ENCODE data around the gene ATP1A4. TPM values are rescaled to one million over a fixed set of nuclear protein-coding genes. Genes with fewer than 3 reads are reported as not detected.

Gene ATP1A4
- total RNA-seq, 1 donor from 2014 or later, result 0.19 TPM

DNA sequence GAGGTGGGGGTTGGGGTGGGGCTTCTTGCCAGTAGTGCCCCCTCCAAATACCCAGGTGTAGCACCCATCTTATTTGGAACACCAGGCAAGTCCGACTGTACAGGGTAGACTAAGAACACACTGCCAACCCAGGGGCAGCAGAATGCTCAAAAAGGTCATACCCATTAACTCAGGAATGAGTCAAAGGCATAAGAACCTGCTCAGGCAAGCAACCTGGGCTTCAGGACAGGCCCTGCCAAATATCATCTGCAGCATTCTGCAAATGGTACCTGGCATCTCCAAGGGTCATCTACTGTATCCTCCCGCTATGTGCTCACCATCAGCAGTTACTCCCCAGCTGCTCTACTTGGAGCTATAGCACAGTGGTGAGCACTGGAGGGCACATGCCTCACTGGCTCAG, 73.2 kb downstream of the ATP1A4 start:
- DNase-seq (ENCODE audit: low read depth), result no peak

GRCh38 chr1:160225345-160225744, 73.9 kb downstream of the ATP1A4 start:
- no peak for DNase-seq (ENCODE audit: low read depth)

- DNase-seq (ENCODE audit: low read depth), result peak; percentile 62
Observed at GRCh38 chr1:160226623-160227022, 75.2 kb downstream of the ATP1A4 start.

DNA sequence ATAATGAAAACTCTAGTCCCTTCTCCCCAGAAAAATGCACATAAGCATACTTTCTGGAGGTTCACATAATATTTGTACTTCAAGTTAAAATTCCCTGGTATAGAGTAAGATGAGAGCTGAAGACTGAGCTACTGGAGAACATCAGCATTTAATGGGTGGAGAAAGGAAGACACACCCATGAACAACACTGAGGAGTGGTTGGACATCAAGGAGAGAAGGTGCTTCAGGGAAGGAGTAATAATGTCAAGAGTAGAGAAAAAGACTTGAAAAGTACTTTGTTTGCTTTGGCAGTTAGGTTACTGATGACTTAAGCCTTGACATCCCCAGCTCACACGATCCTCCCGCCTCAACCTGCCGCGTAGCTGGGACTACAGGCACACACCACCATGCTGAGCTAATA, 75.6 kb downstream of the ATP1A4 start:
- no peak for DNase-seq (ENCODE audit: low read depth)

DNA sequence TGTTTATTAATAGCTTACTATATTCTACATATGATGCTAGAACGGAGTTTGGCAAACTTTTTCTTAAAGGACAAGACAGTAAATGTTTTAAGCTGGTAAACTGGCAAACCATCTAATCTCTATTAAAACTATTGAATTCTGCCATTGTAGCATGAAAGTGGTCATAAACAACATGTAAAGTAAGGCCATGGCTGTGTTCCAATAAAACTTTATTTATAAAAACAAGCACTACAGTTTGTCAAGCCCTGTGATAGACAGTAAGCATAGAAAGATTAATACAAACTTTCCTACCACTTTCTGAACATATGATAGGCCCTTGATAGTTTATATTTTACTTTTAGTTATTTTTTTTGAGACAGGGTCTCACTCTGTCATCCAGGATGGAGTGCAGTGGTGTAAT, 76.2 kb downstream of the ATP1A4 start:
- no peak for DNase-seq (ENCODE audit: low read depth)

GRCh38 chr1:160228431-160228830, 77.0 kb downstream of the ATP1A4 start:
- no peak for DNase-seq (ENCODE audit: low read depth)

DNA sequence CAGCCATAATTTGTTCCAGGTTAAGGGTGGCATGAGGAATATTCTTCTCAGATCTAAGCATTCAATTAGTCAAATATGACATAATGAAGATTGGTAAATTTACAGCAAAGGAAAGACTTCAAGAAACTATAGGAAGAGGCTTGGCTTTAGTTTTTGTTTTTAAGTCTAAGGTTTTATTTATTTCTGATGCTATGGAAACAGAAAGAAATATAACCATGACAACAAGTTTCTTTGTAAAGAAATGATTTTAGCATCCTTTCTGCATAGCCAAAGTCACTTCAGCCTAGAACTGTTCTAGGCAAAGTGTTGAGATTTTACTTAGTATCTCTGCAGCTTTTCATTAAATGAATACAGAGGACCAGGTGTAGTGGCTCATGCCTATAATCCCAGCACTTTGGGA, 81.5 kb downstream of the ATP1A4 start:
- DNase-seq (ENCODE audit: low read depth), result no peak

Other genes starting within 250 kb of the ATP1A4 start
- 65.1 and 75.5 TPM in 2 replicates for gene TAGLN2, start 226.1 kb upstream of the ATP1A4 start, total RNA-seq
- 0.16 TPM in 1 of 2 replicates, not detected in the other for gene IGSF9, start 206.0 kb upstream of the ATP1A4 start, total RNA-seq
- gene SLAMF9, start 197.4 kb upstream of the ATP1A4 start, total RNA-seq, result not detected in 2 replicates
- 3.3 and 3.7 TPM in 2 replicates for gene PIGM, start 119.6 kb upstream of the ATP1A4 start, total RNA-seq
- gene KCNJ10, start 81.4 kb upstream of the ATP1A4 start, total RNA-seq, result not detected in 2 replicates
- not detected in 2 replicates for gene KCNJ9, start 70.1 kb upstream of the ATP1A4 start, total RNA-seq
- gene IGSF8, start 53.0 kb upstream of the ATP1A4 start, total RNA-seq, result 27.9 and 33.5 TPM in 2 replicates
- gene ATP1A2, start 35.8 kb upstream of the ATP1A4 start, total RNA-seq, result 28.2 and 60.4 TPM in 2 replicates
- 9.4 and 12.2 TPM in 2 replicates for gene CASQ1, start 39.0 kb downstream of the ATP1A4 start, total RNA-seq
- 221 and 228 TPM in 2 replicates for gene PEA15, start 53.8 kb downstream of the ATP1A4 start, total RNA-seq
- 96.9 and 101 TPM in 2 replicates for gene DCAF8, start 110.9 kb downstream of the ATP1A4 start, total RNA-seq
- gene PEX19, start 133.5 kb downstream of the ATP1A4 start, total RNA-seq, result 67.5 and 85.1 TPM in 2 replicates
- 119 and 138 TPM in 2 replicates for gene COPA, start 191.6 kb downstream of the ATP1A4 start, total RNA-seq
- gene NCSTN, start 191.8 kb downstream of the ATP1A4 start, total RNA-seq, result 80.3 and 90.1 TPM in 2 replicates
- gene NHLH1, start 215.5 kb downstream of the ATP1A4 start, total RNA-seq, result 0.21 and 0.51 TPM in 2 replicates
- gene VANGL2, start 249.0 kb downstream of the ATP1A4 start, total RNA-seq, result 0.05 and 0.21 TPM in 2 replicates

All from myocyte (in vitro differentiated cells).